NCI-H510A treated with DMSO at 0.1 percent for 48 hours (cell line): ENCODE measurements around the gene CYP3A7.
"Not testable (repeated sequence)": the region's sequence is repeated elsewhere in the genome, so short reads cannot be mapped to it uniquely, and the experiment has no call there.

ENCODE experiments used
- DNase-seq: peaks from one replicate; lab custom pipeline; 2025; lab: John Stamatoyannopoulos, UW

The CYP3A7 gene

GRCh38 chr7:99741441-99741795 is 6.4 kb upstream of the CYP3A7 start:
- DNase-seq: no peak

DNA sequence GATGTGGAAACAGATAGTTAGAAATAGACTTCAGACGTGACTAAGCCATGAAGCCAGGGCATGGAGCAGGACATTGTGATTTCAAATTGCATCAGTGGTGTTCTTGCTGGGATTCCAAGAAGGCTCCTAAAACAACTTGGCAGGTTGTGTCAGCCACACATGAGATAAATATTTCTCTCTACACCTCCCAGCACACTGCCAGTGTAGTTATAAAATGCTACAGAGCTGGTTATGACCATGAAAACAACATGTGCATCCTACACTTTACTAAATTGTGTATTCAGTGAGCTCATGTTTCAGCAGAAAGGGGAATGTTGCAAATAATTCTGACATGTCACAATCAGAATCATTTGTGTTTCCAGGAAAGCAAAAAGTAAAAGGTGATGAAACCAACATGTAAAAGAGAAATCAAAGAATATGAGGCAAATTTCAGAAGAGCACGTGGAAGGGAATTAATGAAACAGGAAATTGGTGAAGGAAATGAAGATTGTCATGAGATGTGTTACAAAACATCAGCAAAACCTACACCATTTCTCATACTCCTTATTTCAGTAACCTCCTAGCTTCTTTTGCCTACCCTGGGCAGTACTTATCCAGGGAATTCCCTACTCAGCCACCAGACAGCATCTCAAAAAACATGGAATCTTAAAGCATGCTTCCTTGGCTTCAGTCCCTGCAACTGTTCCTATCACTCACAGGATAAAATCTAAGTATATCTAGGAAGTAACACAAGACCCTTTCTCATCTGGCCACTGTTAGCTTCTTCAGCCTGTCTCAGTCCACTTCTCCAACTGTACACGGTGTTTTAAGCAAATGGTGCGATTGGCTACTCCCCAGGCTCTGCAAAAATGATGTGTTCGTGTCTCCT is 5.8 kb upstream of the CYP3A7 start:
- DNase-seq: no peak

- DNase-seq: no peak
These were observed 4.9 kb upstream of the CYP3A7 start for GRCh38 chr7:99739699-99740572.

- DNase-seq: no peak
These were observed 2.7 kb upstream of the CYP3A7 start for GRCh38 chr7:99737726-99738125.

DNA sequence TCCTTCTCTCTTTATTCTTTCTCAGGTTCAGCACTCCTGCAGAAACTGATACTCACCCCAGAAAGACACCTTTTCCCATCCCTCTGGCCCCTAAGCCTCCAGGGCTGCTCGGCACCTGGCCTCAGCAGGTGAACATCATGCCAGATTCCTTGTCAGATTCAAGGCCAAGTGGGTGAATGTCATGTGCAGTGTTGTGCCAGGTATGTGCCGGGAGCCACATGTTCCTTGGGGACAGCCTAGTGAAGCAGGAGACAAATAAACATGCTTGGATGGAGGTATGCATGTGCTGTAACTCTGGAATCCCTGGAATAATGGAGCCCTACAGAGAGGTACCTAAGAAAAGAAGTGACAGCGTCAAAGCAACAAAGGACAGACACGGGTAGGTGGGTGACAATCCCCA is 1.7 kb upstream of the CYP3A7 start:
- DNase-seq: not testable (repeated sequence)

GRCh38 chr7:99733448-99733847 is 1.5 kb downstream of the CYP3A7 start:
- no peak for DNase-seq

DNA sequence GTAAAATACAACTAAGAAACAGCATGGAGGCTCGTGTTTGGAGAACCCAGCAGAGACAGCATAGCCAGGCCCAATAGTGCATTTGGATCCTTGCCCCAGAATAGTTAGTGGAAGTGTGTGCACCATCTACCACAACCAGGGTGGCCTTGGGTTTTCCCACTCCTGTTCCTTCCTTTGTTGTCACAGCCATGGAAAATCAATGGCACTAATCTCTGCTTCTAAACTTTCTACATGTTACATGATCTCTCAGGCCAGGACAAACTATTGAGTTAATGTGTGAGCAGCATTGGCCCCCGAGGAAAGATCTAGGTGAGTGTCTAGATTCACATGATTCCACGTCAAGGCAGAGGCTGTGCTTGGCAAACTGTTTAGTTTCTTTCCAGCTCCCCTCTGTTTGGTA is 2.0 kb downstream of the CYP3A7 start:
- no peak for DNase-seq

- no peak for DNase-seq
These were observed 3.2 kb downstream of the CYP3A7 start for GRCh38 chr7:99731638-99732374.

DNA sequence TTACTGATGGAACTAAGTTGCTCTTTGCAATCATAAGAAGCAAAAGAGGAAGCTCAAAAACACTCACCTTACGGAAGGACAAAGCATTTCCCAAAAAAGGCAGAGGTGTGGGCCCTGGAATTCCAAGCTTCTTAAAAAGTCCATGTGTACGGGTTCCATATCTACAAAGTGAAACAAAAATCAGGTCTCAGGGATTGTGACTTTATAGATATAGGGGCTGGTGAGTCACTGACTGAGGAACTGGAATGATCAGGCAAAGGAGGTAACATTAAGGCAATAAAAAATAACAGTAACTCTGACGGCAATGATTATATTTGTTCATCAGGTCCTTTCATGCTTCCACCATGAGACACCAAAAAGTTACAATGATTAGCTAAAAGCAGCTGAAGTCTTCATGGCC is 4.0 kb downstream of the CYP3A7 start:
- no peak for DNase-seq

GRCh38 chr7:99730238-99730810 is 4.7 kb downstream of the CYP3A7 start:
- no peak for DNase-seq

- no peak for DNase-seq
These were observed 5.3 kb downstream of the CYP3A7 start for GRCh38 chr7:99729486-99730237.

DNA sequence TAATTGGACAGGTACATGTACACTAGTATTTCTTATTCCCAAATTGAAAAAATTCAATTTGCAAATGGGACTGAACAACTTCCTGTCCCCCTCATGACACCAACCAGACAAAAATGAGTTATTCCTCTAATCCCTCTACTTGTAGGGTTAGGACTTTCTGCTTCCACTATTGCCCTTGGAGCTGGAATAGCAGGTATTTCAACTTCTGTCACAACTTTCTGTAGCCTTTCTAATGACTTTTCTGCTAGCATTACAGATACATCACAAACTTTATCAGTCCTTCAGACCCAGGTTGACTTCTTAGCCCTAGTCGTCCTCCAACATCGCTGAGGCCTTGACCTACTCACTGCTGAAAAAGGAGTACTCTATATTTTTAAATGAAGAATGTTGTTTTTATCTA is 6.4 kb downstream of the CYP3A7 start:
- no peak for DNase-seq

- not testable (repeated sequence) for DNase-seq
These were observed 11.8 kb downstream of the CYP3A7 start for GRCh38 chr7:99723201-99723600.

- DNase-seq: no peak
These were observed 14.0 kb downstream of the CYP3A7 start for GRCh38 chr7:99720800-99721595.

- DNase-seq: no peak
These were observed 14.8 kb downstream of the CYP3A7 start for GRCh38 chr7:99719996-99720769.

DNA sequence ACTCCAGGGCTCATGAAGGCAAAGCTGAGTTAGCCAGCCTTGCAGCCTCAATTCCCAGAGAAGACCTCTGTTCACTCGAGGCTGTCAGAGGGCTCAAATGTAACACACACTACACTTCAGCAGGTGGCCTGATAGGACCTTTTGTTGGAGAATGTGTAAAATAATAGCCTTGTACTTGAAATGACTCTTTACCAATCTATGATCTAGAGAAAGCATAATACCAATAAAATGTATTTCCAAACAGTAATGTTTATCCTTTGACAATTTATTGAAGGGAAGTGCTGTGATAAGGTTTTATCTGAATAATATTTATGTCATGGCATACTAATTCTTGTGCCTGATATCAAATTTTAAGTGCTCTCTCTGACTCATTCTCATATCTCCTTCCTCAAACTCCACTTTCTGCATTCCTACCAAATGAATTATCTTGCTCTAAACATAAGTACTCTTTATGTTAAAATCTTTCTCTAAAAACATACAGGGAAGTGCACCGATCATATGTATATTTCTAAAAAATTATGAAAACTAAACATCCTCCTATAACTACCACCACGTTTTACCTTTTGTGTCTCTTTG is 20.9 kb downstream of the CYP3A7 start:
- no peak for DNase-seq

GRCh38 chr7:99709838-99710578 is 25.0 kb downstream of the CYP3A7 start:
- no peak for DNase-seq

DNA sequence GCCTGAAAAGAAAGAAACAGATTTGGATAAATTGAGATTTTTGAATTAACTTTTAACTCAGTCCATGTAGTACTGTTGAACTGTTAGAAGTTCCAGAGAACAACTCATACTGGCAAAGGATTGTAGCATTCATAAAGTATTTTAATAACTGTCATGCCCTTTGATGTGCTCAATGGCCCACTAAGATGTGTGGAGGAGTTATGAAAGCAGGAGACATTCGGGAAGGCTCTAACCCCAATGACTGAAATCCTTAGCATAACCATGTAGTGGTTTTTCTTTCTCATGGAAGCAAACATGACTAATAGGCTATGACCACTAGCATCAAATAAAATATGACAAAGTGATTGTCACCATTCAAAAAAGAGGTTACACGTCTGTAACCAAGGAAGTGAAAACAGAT is 25.7 kb downstream of the CYP3A7 start:
- no peak for DNase-seq

GRCh38 chr7:99707096-99707495 is 27.9 kb downstream of the CYP3A7 start:
- DNase-seq: no peak
